ENCODE data around the gene PDE6A.

GRCh38 chr5:149863830-149864229 lies 80.8 kb downstream of the PDE6A start:
- no peak for TF ChIP-seq CTCF (IDR thresholded peaks at IDR 0.05; ENCODE audit: low read depth, low read length)
- no peak for TF ChIP-seq EZH2phosphoT487 (IDR thresholded peaks at IDR 0.05; ENCODE audit: low read depth)
